ENCODE measurements around the gene PEAR1. TPM values are rescaled to one million over a fixed set of nuclear protein-coding genes. Genes with fewer than 3 reads are reported as not detected.
"Not testable (repeated sequence)": the region's sequence is repeated elsewhere in the genome, so short reads cannot be mapped to it uniquely, and the experiment has no call there.

The PEAR1 gene
- total RNA-seq, 2 donors from 2014 or later, result 2.5 to 3.5 TPM

- Histone ChIP-seq H3K36me3 (no peaks in the 10 kb centered on the region), H3K9me3 (no peaks in the 10 kb centered on the region), H3K27ac (no peak overlapping the region), H3K9ac (ENCODE audit: low read depth in 2 of 2, low read length in 2 of 2) (no peak overlapping the region), H3K4me3 (no peak overlapping the region), H3K4me1 (no peaks in the 10 kb centered on the region), H3K27me3 (peaks cover 74% of the 10 kb centered on the region)
- intact Hi-C loops (cut with DNase I), result loop anchor here (10.0 kb wide), 1 partner anchor 129 kb away; no protein-coding TSS in a partner anchor
- DNase-seq, result no peak
- TF ChIP-seq CTCF (IDR thresholded peaks at IDR 0.05), result no peak
Measured at GRCh38 chr1:156923670-156924477, 30.4 kb downstream of the PEAR1 start.

- DNase-seq, result no peak
- Histone ChIP-seq H3K9me3 (no peaks in the 10 kb centered on the region), H3K27ac (no peak overlapping the region), H3K4me3 (no peak overlapping the region), H3K36me3 (no peaks in the 10 kb centered on the region), H3K9ac (ENCODE audit: low read depth in 2 of 2, low read length in 2 of 2) (no peak overlapping the region), H3K4me1 (no peaks in the 10 kb centered on the region), H3K27me3 (peaks cover 73% of the 10 kb centered on the region)
- intact Hi-C loops (cut with DNase I), result loop anchor here (5.0 to 10.0 kb wide), 2 partner anchors 32 to 130 kb away; partner anchors contain the start of gene PEAR1
- TF ChIP-seq CTCF (IDR thresholded peaks at IDR 0.05), result no peak
Measured at GRCh38 chr1:156924478-156925153, 31.1 kb downstream of the PEAR1 start.

GRCh38 chr1:156925154-156926010, 31.9 kb downstream of the PEAR1 start:
- H3K4me1 ChIP-seq, result no peaks in the 10 kb centered on the region
- H3K4me3 ChIP-seq, result no peak overlapping the region
- H3K9ac ChIP-seq (ENCODE audit: low read depth in 2 of 2, low read length in 2 of 2), result no peak overlapping the region
- peaks cover 66% of the 10 kb centered on the region for H3K27me3 ChIP-seq
- no peaks in the 10 kb centered on the region for H3K36me3 ChIP-seq
- no peak for DNase-seq
- no peaks in the 10 kb centered on the region for H3K9me3 ChIP-seq
- no peak overlapping the region for H3K27ac ChIP-seq
- intact Hi-C loops (cut with DNase I), result loop anchor here (5.0 to 10.0 kb wide), 2 partner anchors 33 to 131 kb away; partner anchors contain the start of gene PEAR1
- TF ChIP-seq CTCF (IDR thresholded peaks at IDR 0.05), result no peak

- Histone ChIP-seq H3K4me1 (no peaks in the 10 kb centered on the region), H3K9me3 (no peaks in the 10 kb centered on the region), H3K9ac (ENCODE audit: low read depth in 2 of 2, low read length in 2 of 2) (no peak overlapping the region), H3K36me3 (no peaks in the 10 kb centered on the region), H3K27ac (no peak overlapping the region), H3K4me3 (no peak overlapping the region), H3K27me3 (peaks cover 58% of the 10 kb centered on the region)
- peak; percentile 72 for DNase-seq
- intact Hi-C loops (cut with DNase I), result loop anchor here (5.0 to 10.0 kb wide), 2 partner anchors 34 to 131 kb away; partner anchors contain the start of gene PEAR1
- TF ChIP-seq CTCF (IDR thresholded peaks at IDR 0.05), result no peak
Measured at GRCh38 chr1:156926175-156926574, 32.7 kb downstream of the PEAR1 start.

- not testable (repeated sequence) for DNase-seq; H3K4me1 ChIP-seq; H3K27ac ChIP-seq; H3K36me3 ChIP-seq; H3K9ac ChIP-seq (ENCODE audit: low read depth in 2 of 2, low read length in 2 of 2); H3K9me3 ChIP-seq; H3K4me3 ChIP-seq
- intact Hi-C loops (cut with DNase I), result loop anchor here (5.0 to 10.0 kb wide), 2 partner anchors 34 to 132 kb away; partner anchors contain the start of gene PEAR1
- peaks cover 56% of the 10 kb centered on the region for H3K27me3 ChIP-seq
Measured at GRCh38 chr1:156926695-156927094, 33.2 kb downstream of the PEAR1 start.

Measured in colonic mucosa (tissue), 4 donors.